ENCODE measurements around the gene PLCXD3.

The PLCXD3 gene

DNA sequence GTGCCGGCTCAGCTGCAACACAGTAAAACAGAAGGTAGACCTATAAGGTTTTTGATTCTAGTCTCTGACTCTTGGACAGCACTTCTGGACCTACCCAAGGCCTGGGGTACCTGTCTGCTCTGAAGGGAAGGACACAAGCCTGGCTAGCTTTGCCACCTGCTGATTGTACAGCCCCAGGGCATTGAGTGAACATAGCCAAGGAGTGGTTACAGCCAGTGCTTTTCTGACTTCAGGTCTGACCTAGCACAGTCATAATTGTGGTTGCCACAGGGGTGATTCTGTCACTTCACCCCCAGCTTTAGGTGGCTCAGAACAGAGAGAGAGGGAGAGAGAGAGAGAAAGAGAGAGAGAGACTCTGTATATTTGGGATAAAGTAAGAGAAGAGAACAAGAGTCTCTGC is 118.4 kb downstream of the PLCXD3 start:
- no peak for DNase-seq (ENCODE audit: low read depth)
- TF ChIP-seq, protein P1, sequence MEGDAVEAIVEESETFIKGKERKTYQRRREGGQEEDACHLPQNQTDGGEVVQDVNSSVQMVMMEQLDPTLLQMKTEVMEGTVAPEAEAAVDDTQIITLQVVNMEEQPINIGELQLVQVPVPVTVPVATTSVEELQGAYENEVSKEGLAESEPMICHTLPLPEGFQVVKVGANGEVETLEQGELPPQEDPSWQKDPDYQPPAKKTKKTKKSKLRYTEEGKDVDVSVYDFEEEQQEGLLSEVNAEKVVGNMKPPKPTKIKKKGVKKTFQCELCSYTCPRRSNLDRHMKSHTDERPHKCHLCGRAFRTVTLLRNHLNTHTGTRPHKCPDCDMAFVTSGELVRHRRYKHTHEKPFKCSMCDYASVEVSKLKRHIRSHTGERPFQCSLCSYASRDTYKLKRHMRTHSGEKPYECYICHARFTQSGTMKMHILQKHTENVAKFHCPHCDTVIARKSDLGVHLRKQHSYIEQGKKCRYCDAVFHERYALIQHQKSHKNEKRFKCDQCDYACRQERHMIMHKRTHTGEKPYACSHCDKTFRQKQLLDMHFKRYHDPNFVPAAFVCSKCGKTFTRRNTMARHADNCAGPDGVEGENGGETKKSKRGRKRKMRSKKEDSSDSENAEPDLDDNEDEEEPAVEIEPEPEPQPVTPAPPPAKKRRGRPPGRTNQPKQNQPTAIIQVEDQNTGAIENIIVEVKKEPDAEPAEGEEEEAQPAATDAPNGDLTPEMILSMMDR (IDR thresholded peaks at IDR 0.05; ENCODE audit: low read depth, low read length, missing control alignments), result no peak

DNA sequence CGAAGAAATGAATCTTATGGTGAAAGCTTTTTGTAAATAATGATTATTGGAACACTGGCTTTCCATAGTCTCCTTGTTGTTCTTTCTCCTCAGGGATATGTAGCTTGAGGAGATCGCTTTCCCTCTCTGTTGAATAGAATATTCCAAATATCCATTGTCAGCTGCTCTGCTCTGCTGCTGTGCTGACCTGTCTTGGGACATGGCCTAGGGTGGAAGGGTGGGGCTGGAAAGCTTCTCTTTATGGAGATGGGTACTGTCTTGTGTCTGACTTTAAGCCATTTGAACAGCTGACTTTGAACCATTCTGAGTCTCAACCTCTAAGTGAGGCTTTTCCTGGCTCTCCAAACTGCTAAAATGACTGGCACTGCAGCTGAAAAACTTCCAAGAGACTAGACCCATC is 135.8 kb downstream of the PLCXD3 start:
- DNase-seq (ENCODE audit: low read depth), result no peak
- TF ChIP-seq, protein P1 (IDR thresholded peaks at IDR 0.05; ENCODE audit: low read depth, low read length, missing control alignments), result no peak
- H3K4me3 ChIP-seq (ENCODE audit: low read depth, low read length), result no peak overlapping the region

More for the DNA sequence above, 118.4 kb downstream of the PLCXD3 start:
- H3K4me3 ChIP-seq (ENCODE audit: low read depth, low read length), result no peak overlapping the region

DNA sequence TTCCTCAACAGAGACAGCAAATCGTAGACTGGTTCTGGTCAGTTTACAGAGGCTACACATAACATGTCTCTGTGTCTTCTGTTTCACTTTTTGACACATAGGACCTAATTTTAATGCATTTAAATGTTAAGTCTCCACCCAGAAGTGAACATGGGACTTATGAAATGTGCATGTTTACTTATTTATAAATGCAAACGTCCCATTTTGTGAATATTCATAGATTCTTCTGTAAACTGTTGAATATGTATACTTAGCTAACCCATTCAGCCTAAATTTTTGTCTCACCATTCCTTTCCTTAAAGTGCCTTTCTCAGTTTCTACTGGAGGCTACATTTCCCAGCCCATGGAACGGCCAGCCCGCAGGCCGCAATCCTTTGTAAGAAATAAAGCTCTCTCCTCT is 137.2 kb downstream of the PLCXD3 start:
- TF ChIP-seq, protein P1 (IDR thresholded peaks at IDR 0.05; ENCODE audit: low read depth, low read length, missing control alignments), result no peak
- no peak for DNase-seq (ENCODE audit: low read depth)
- no peak overlapping the region for H3K4me3 ChIP-seq (ENCODE audit: low read depth, low read length)

DNA sequence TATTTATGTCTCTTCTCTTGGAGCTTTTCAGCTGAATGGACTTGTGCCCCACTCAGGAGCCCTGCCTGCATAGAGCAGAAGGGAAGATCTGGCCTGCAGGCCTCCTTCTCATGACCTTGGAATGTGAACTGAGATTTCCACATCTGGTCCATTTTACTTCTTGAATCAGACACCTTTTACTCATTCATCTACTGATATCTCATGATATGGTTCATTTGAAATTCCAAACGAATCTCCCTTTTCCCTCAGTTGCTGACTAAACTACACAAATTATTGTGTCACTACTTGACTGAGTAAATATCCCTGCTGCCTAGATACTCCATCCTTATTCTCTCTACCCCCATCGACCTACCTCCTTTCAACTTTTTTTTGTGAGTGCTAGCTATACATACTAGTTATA is 138.7 kb downstream of the PLCXD3 start:
- no peak for DNase-seq (ENCODE audit: low read depth)
- TF ChIP-seq, protein P1 (IDR thresholded peaks at IDR 0.05; ENCODE audit: low read depth, low read length, missing control alignments), result no peak
- no peak overlapping the region for H3K4me3 ChIP-seq (ENCODE audit: low read depth, low read length)

DNA sequence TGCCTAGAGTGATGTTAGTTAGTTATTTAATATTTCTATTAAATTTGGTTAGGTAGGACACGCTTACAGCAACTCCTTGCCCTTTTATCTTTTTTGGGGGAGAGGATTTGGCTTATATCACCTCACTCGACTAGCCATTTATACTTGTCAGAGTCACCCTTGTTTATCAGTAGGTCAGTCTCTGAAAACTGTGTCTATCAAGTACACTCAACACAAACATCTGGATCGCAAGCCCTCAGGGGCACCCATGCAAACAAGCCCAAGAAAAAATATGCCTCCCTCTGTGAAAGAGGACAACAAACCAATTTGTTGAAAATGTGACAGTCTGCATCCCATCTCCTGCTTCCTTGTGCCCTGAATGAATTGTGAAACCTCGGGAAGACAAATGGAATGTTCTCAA is 139.9 kb downstream of the PLCXD3 start:
- TF ChIP-seq, protein P1 (IDR thresholded peaks at IDR 0.05; ENCODE audit: low read depth, low read length, missing control alignments), result no peak
- no peak for DNase-seq (ENCODE audit: low read depth)
- H3K4me3 ChIP-seq (ENCODE audit: low read depth, low read length), result no peak overlapping the region

DNA sequence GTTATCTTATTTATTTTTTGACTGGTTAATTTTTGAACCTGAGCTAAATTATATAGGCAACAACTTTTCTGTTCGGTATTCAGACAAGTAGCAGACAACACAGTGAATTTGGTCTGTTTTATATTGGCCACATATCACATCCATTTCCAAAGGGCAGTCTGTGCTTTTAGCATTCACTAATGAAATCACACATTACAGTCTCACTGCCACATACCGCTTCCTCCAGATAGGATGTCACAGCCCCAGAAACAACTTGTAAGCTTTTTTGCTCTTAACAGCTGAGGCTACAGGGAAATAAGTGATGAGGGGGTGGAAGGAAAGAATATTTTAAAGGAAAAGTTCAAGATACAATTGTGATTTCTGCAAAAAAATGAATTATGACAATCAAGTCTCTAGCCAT is 140.6 kb downstream of the PLCXD3 start:
- TF ChIP-seq, protein P1 (IDR thresholded peaks at IDR 0.05; ENCODE audit: low read depth, low read length, missing control alignments), result no peak

DNA sequence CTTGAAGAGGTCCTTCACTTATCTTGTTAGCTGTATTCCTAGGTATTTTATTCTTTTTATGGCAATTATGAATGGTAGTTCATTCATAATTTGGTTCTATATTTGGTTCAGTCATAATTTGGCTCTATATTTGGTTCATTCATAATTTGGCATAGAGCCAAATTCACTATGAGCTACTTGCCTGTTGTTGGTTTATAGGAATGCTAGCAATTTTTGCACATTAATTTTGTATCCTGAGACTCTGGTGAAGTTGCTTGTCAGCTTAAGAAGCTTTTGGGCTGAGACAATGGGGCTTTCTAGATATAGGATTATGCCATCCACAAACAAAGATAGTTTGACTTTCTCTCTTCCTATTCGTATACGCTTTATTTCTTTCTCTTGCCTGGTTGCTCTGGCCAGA is 142.2 kb downstream of the PLCXD3 start:
- DNase-seq (ENCODE audit: low read depth), result no peak
- TF ChIP-seq, protein P1 (IDR thresholded peaks at IDR 0.05; ENCODE audit: low read depth, low read length, missing control alignments), result no peak
- no peak overlapping the region for H3K4me3 ChIP-seq (ENCODE audit: low read depth, low read length)

More for the DNA sequence above, 140.6 kb downstream of the PLCXD3 start:
- no peak overlapping the region for H3K4me3 ChIP-seq (ENCODE audit: low read depth, low read length)
- DNase-seq (ENCODE audit: low read depth), result no peak

Data from GM12864 (cell line).